Measurements from ENCODE around the gene TRIO.

DNA sequence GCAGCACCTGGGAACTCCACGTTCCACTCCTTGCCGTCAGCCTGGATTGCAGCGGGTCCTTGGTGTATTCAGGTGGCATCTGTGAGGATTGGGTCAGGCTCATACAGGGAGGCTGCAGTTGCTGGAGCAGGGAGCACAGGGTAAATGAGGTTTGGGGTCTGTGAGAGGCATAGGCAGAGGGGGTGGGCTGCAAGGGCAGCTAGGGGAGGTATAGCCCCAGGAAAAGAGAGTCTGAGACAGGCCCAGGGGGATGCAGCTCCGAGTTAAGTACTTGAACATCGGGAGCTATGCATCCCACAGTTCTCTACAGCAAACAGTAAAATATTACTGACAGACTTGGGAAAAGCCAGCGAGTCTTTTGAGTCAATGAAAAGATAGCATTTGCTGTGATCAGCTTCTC is 101.6 kb downstream of the TRIO start:
- TF ChIP-seq, protein P1, sequence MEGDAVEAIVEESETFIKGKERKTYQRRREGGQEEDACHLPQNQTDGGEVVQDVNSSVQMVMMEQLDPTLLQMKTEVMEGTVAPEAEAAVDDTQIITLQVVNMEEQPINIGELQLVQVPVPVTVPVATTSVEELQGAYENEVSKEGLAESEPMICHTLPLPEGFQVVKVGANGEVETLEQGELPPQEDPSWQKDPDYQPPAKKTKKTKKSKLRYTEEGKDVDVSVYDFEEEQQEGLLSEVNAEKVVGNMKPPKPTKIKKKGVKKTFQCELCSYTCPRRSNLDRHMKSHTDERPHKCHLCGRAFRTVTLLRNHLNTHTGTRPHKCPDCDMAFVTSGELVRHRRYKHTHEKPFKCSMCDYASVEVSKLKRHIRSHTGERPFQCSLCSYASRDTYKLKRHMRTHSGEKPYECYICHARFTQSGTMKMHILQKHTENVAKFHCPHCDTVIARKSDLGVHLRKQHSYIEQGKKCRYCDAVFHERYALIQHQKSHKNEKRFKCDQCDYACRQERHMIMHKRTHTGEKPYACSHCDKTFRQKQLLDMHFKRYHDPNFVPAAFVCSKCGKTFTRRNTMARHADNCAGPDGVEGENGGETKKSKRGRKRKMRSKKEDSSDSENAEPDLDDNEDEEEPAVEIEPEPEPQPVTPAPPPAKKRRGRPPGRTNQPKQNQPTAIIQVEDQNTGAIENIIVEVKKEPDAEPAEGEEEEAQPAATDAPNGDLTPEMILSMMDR (IDR thresholded peaks at IDR 0.05; ENCODE audit: low read depth, low read length, poor library complexity, severe bottlenecking), result no peak
- TF ChIP-seq EZH2phosphoT487 (IDR thresholded peaks at IDR 0.05; ENCODE audit: borderline replicate concordance, low read length), result no peak
